Measurements from ENCODE around the gene USP26. TPM values are rescaled to one million over a fixed set of nuclear protein-coding genes. Genes with fewer than 3 reads are reported as not detected.

USP26 gene
- total and polyA plus RNA-seq, 2 of the 13 experiments (the other 11 are each of a cell fraction or from before 2014, with no cell fraction given) = not detected

GRCh38 chrX:133018229-133018628, 78.7 kb downstream of the USP26 start:
- DNase-seq (ENCODE audit: low spot score) (no peak), ATAC-seq (no peak), FAIRE-seq (no peak)
- CTCF ChIA-PET (ENCODE audit: low intra/inter-chr PET ratio, low total read pairs) = no interaction called here
- no peak overlapping the region for H2AFZ ChIP-seq (ENCODE audit: low read length)
- 3% methylated on average over 3 of the region's 3 CpGs for WGBS (ENCODE audit: low lambda C conversion rate)
- H3K27me3 ChIP-seq (ENCODE audit: control insufficient read depth in 1 of 2, insufficient read depth in 2 of 2, low read length in 2 of 2) = no peaks in the 10 kb centered on the region
- no peaks in the 10 kb centered on the region for H4K20me1 ChIP-seq (ENCODE audit: insufficient read depth, low read length)
- H3K9ac ChIP-seq (ENCODE audit: insufficient read depth, low read depth, low read length) = no peak overlapping the region
- no peak overlapping the region for H3K4me2 ChIP-seq (ENCODE audit: low read depth, low read length)
- POLR2A ChIA-PET = no interaction called here
- no peak for TF ChIP-seq ZNF710 (CRISPR knock-in tag; IDR thresholded peaks at IDR 0.05; ENCODE audit: borderline replicate concordance)
- no peak for TF ChIP-seq CHCHD3 (CRISPR knock-in tag; IDR thresholded peaks at IDR 0.05)
- no peak for TF ChIP-seq NFIC (IDR thresholded peaks at IDR 0.05; ENCODE audit: low read length)
- TF ChIP-seq ZNF232 (CRISPR knock-in tag; IDR thresholded peaks at IDR 0.05; ENCODE audit: borderline replicate concordance) = no peak
- TF ChIP-seq NCOA2 (CRISPR knock-in tag; IDR thresholded peaks at IDR 0.05) = no peak
- TF ChIP-seq, protein P1, sequence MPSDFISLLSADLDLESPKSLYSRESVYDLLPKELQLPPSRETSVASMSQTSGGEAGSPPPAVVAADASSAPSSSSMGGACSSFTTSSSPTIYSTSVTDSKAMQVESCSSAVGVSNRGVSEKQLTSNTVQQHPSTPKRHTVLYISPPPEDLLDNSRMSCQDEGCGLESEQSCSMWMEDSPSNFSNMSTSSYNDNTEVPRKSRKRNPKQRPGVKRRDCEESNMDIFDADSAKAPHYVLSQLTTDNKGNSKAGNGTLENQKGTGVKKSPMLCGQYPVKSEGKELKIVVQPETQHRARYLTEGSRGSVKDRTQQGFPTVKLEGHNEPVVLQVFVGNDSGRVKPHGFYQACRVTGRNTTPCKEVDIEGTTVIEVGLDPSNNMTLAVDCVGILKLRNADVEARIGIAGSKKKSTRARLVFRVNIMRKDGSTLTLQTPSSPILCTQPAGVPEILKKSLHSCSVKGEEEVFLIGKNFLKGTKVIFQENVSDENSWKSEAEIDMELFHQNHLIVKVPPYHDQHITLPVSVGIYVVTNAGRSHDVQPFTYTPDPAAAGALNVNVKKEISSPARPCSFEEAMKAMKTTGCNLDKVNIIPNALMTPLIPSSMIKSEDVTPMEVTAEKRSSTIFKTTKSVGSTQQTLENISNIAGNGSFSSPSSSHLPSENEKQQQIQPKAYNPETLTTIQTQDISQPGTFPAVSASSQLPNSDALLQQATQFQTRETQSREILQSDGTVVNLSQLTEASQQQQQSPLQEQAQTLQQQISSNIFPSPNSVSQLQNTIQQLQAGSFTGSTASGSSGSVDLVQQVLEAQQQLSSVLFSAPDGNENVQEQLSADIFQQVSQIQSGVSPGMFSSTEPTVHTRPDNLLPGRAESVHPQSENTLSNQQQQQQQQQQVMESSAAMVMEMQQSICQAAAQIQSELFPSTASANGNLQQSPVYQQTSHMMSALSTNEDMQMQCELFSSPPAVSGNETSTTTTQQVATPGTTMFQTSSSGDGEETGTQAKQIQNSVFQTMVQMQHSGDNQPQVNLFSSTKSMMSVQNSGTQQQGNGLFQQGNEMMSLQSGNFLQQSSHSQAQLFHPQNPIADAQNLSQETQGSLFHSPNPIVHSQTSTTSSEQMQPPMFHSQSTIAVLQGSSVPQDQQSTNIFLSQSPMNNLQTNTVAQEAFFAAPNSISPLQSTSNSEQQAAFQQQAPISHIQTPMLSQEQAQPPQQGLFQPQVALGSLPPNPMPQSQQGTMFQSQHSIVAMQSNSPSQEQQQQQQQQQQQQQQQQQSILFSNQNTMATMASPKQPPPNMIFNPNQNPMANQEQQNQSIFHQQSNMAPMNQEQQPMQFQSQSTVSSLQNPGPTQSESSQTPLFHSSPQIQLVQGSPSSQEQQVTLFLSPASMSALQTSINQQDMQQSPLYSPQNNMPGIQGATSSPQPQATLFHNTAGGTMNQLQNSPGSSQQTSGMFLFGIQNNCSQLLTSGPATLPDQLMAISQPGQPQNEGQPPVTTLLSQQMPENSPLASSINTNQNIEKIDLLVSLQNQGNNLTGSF (CRISPR knock-in tag; IDR thresholded peaks at IDR 0.05) = no peak
- no peak for TF ChIP-seq SIX1 (CRISPR knock-in tag; IDR thresholded peaks at IDR 0.05; ENCODE audit: borderline replicate concordance)
- TF ChIP-seq KDM6A (CRISPR knock-in tag; IDR thresholded peaks at IDR 0.05; ENCODE audit: low read depth) = no peak
- no peak for TF ChIP-seq SNRNP70 (IDR thresholded peaks at IDR 0.05; ENCODE audit: low read depth, low read length)
- TF ChIP-seq ZNF878 (CRISPR knock-in tag; IDR thresholded peaks at IDR 0.05) = no peak
- TF ChIP-seq SRF (IDR thresholded peaks at IDR 0.05; ENCODE audit: low read depth, low read length) = no peak
- TF ChIP-seq ZC3H13 (CRISPR knock-in tag; IDR thresholded peaks at IDR 0.05) = no peak
- no peak for TF ChIP-seq CENPBD1 (CRISPR knock-in tag; IDR thresholded peaks at IDR 0.05; ENCODE audit: borderline replicate concordance, low read depth)
- no peak for TF ChIP-seq SP1 (IDR thresholded peaks at IDR 0.05)
- no peak for TF ChIP-seq SP1 (CRISPR knock-in tag; IDR thresholded peaks at IDR 0.05)
- TF ChIP-seq AKAP8 (CRISPR knock-in tag; IDR thresholded peaks at IDR 0.05) = no peak
- no peak for TF ChIP-seq ZBTB2 (CRISPR knock-in tag; IDR thresholded peaks at IDR 0.05; ENCODE audit: low read depth)
- no peak for TF ChIP-seq ZNF510 (CRISPR knock-in tag; IDR thresholded peaks at IDR 0.05; ENCODE audit: low read depth)
- no peaks in the 10 kb centered on the region for H3K79me2 ChIP-seq (ENCODE audit: insufficient read depth, low read length)
- no peaks in the 10 kb centered on the region for H3K4me1 ChIP-seq (ENCODE audit: insufficient read depth, low read length)
- H3K4me3 ChIP-seq (replicated peaks in 1 of 3; ENCODE audit: insufficient read depth in 1 of 3, low read depth in 2 of 3, low read length in 3 of 3) = no peak overlapping the region
- no peaks in the 10 kb centered on the region for H3K36me3 ChIP-seq (replicated peaks in 1 of 2; ENCODE audit: control insufficient read depth in 1 of 2, insufficient read depth in 2 of 2, low read length in 2 of 2)
- no peak overlapping the region for H3K27ac ChIP-seq (ENCODE audit: extremely low read length, insufficient read depth, low read length)
- no TSS peak for BruUV-seq (replicated peaks)
- intact Hi-C loops (cut with micrococcal nuclease; ENCODE audit: unreplicated experiment) (no loop called here), in situ Hi-C loops (cut with HindIII; ENCODE audit: extremely low pct_ligation_motif_present, low pct_unique_long_range_greater_than_20kb) (no loop called here)
- H3K9me3 ChIP-seq (ENCODE audit: low read length) = no peaks in the 10 kb centered on the region
